Heart right ventricle (tissue), 16 donors: ENCODE data around the gene MOBP. TPM values are rescaled to one million over a fixed set of nuclear protein-coding genes. Genes with fewer than 3 reads are reported as not detected.
"Not testable (repeated sequence)": the region's sequence is repeated elsewhere in the genome, so short reads cannot be mapped to it uniquely, and the experiment has no call there.

Source experiments
- ATAC-seq, 8 donors: fragments of 200-7000 bp; cut with Tn5 transposase; one replicate each; pipeline ENCODE4 v1.9.1; 2020; ENCODE audit warnings: mild to moderate bottlenecking in 8 of 8, moderate library complexity in 8 of 8, moderate number of reproducible peaks in 1 of 8
- DNase-seq, 2 donors: peaks; one replicate each; pipeline ENCODE4 v3.0.0-alpha.2; 2020
- H3K27ac ChIP-seq, 10 donors: fragments of 200-600 bp; sonication (generic) in 2 of 10; one replicate each; pipeline versions ENCODE4 v1.5.0 to v1.8.0; 2020 to 2022; ENCODE audit warnings: mild to moderate bottlenecking in 3 of 10
- H3K27me3 ChIP-seq, 7 donors: fragments of 200-600 bp; one replicate each; pipeline ENCODE4 v1.8.0; 2021 to 2022; ENCODE audit warnings: mild to moderate bottlenecking in 2 of 7
- H3K36me3 ChIP-seq, 9 donors: fragments of 200-600 bp; sonication (generic) in 1 of 9; one replicate each; pipeline versions ENCODE4 v1.5.0 to v1.8.0; 2020 to 2022; ENCODE audit warnings: mild to moderate bottlenecking in 2 of 9
- H3K4me1 ChIP-seq, 9 donors: fragments of 200-600 bp; sonication (generic) in 1 of 9; one replicate each; pipeline versions ENCODE4 v1.5.0 to v1.8.0; 2020 to 2022; ENCODE audit warnings: mild to moderate bottlenecking in 4 of 9
- H3K4me3 ChIP-seq, 10 donors: fragments of 200-600 bp; sonication (generic) in 2 of 10; one replicate each; pipeline versions ENCODE4 v1.5.0 to v1.8.0; 2020 to 2022; ENCODE audit warnings: mild to moderate bottlenecking in 7 of 10, moderate library complexity in 2 of 10
- H3K9me3 ChIP-seq, 11 donors: fragments of 200-600 bp in 10 of 11; sonication (generic) in 2 of 11; one replicate each; pipeline versions ENCODE4 v1.5.0 to v1.8.0; 2013 to 2022; ENCODE audit warnings: mild to moderate bottlenecking in 2 of 11, control low read depth in 1 of 11, moderate library complexity in 1 of 11
- WGBS, 2 donors: extraction: QIAGEN DNeasy Blood & Tissue Kit; methylation state at CpG; one replicate each; pipeline ENCODE4 v1.1.7; 2013; ENCODE audit warnings: inconsistent platforms in 1 of 2; 5-methylcytosine and 5-hydroxymethylcytosine counted together
- intact Hi-C, 10 donors: fragments of 100-400 bp; cut with DNase I; formaldehyde crosslinking; loops; one replicate each; pipeline versions ENCODE4 v1.11.1 to v1.14.2; 2022
- polyA plus RNA-seq, 2 donors: library from polyadenylated mRNA; stranded (reverse); fragments of 200-250 nt; gene quantifications; one replicate each; pipeline ENCODE4 v1.2.3, GENCODE V29; 2013
- total RNA-seq, 10 donors: library from RNA; stranded (reverse); fragmentation: NEBNext Ultra II Directional in 3 of 10; extraction: Animal tissue kit (Norgen Biotek cat#: 25700) in 3 of 10; gene quantifications; one replicate each; pipeline versions ENCODE4 v1.2.1 to v1.2.4, GENCODE V29; 2021 to 2023
- TF ChIP-seq, protein P1 (sequence below), 9 donors: fragments of 200-600 bp; sonication (generic) in 2 of 9; IDR thresholded peaks; one replicate each; pipeline versions ENCODE4 v1.5.0 to v1.8.0; 2021 to 2022; ENCODE audit warnings: antibody characterized with exemption in 9 of 9, mild to moderate bottlenecking in 5 of 9, moderate library complexity in 1 of 9
- donor health status: Arrhythmogenic right ventricular cardiomyopathy.
- donor health status: ischemic (EF 13 %, LVEDD 7.1; RV severe dilation, severe dysfunction).
- donor health status: healthy with polysubstance abuse.
- donor health status: DM: no; HTN: yes; CAD: no.
- donor health status: DM: no; HTN: no; CAD: no.
- donor health status: ischemic (EF 25% LVEDD 6.9; RV normal size, moderate dysfunction).
- donor health status: ischemic (EF 25% LVEDD 5.7; RV mildly dilated, moderate dysfunction).
- donor health status: healthy.
- donor health status: DM: yes; HTN: yes; CAD: no.
- donor health status: Ischemic cardiomyopathy.
- donor health status: ischemic (EF 35%, LVEDD 5.7; RV mildly dilated, moderate dysfunction).
- donor health status: nonischemic (EF 11% LVEDD 7.7; RV severe dilation, severe dysfunction).
- donor health status: DM: yes; HTN: yes; CAD: no.
- donor health status: PGD.
- donor health status: ischemic (EF 29% LVEDD 5.4; RV normal size, mild dysfunction).
- donor health status: nonischemic (EF 23%, LVEDD 6.1; RV moderate dilation, normal function).

MOBP gene
- total and polyA plus RNA-seq, 12 donors, result 0.01 to 0.59 (median 0.11) TPM; not detected in 7

DNA sequence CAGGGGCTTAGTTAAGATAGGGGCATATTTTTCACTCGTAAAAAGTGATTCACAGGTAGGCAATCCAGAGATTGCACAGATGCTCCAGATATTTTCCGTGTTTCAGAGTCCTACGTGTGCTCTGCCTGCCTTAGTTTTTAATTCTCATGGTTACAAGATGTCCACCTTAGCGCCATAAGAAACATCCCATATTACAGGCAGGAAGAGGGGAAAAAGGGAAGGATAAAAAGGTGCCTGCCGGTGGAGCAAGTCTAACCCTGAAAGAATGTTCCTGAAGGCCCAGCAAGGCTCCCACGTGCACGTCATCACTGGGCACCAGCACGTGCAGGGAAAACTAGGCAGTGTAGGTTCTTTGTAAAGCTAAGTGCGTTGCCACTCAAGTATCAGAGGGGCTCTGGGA, 10.1 kb upstream of the MOBP start:
- Histone ChIP-seq H3K4me3 (no peak overlapping the region), H3K27me3 (peaks cover 0 to 32% (median 5%) of the 10 kb centered on the region in 7 donors), H3K4me1 (no peaks in the 10 kb centered on the region), H3K9me3 (no peaks in the 10 kb centered on the region), H3K27ac (no peak overlapping the region), H3K36me3 (no peaks in the 10 kb centered on the region)
- ATAC-seq, result no peak
- TF ChIP-seq, protein P1, sequence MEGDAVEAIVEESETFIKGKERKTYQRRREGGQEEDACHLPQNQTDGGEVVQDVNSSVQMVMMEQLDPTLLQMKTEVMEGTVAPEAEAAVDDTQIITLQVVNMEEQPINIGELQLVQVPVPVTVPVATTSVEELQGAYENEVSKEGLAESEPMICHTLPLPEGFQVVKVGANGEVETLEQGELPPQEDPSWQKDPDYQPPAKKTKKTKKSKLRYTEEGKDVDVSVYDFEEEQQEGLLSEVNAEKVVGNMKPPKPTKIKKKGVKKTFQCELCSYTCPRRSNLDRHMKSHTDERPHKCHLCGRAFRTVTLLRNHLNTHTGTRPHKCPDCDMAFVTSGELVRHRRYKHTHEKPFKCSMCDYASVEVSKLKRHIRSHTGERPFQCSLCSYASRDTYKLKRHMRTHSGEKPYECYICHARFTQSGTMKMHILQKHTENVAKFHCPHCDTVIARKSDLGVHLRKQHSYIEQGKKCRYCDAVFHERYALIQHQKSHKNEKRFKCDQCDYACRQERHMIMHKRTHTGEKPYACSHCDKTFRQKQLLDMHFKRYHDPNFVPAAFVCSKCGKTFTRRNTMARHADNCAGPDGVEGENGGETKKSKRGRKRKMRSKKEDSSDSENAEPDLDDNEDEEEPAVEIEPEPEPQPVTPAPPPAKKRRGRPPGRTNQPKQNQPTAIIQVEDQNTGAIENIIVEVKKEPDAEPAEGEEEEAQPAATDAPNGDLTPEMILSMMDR (IDR thresholded peaks at IDR 0.05), result no peak
- no peak for DNase-seq
- 81 to 84% methylated on average over 9 of the region's 9 CpGs for WGBS, 2 donors
- intact Hi-C loops, result no loop called here

DNA sequence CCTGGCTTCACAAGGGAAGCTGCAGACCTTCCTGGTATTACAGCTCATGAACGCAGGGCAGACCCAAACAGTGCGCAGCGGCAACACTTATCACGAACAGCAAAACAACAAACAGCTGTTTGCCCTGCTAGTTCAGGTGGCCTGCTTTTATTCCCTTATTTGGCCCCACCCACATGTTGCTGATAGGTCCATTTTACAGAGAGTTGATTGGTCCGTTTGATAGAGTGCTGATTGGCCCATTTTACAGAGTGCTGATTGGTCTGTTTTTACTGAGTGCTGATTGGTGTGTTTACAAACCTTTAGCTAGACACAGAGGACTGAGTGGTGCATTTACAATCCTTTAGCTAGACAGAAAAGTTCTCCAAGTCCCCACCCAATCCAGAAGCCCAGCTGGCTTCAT, 8.9 kb upstream of the MOBP start:
- H3K36me3 ChIP-seq, intact Hi-C loops, H3K4me1 ChIP-seq, H3K9me3 ChIP-seq, DNase-seq, H3K4me3 ChIP-seq, H3K27ac ChIP-seq, ATAC-seq: not testable (repeated sequence)
- WGBS, 2 donors, result 80 to 92% methylated on average over 5 of the region's 5 CpGs
- peaks cover 0 to 32% (median 5%) of the 10 kb centered on the region in 7 donors for H3K27me3 ChIP-seq

DNA sequence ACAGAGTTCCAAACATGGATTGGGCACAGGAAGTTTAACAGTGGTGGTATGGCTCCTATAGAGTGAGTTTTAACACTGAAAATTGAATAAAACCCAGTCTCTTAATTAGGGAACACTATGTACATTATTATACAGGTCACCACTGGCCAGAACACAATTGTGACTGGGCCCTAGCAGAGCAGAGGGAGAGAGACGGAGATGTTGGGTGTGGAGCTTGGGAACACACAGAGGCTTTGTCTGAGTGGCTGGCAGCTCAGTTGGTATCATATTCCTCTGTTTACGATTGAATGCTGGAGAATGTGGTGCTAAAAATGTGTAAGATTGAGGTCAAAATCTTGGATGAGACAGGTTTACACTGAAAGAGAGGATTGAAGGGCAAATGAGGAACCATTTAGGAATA, 6.8 kb upstream of the MOBP start:
- TF ChIP-seq, protein P1 (IDR thresholded peaks at IDR 0.05), result no peak
- DNase-seq (no peak), ATAC-seq (no peak)
- Histone ChIP-seq H3K36me3 (no peaks in the 10 kb centered on the region), H3K27ac (no peak overlapping the region), H3K9me3 (no peaks in the 10 kb centered on the region), H3K27me3 (peaks cover 0 to 24% (median 4%) of the 10 kb centered on the region in 7 donors), H3K4me3 (no peak overlapping the region), H3K4me1 (no peaks in the 10 kb centered on the region)
- 65 to 66% methylated on average over 2 of the region's 2 CpGs for WGBS, 2 donors
- intact Hi-C loops, result no loop called here

DNA sequence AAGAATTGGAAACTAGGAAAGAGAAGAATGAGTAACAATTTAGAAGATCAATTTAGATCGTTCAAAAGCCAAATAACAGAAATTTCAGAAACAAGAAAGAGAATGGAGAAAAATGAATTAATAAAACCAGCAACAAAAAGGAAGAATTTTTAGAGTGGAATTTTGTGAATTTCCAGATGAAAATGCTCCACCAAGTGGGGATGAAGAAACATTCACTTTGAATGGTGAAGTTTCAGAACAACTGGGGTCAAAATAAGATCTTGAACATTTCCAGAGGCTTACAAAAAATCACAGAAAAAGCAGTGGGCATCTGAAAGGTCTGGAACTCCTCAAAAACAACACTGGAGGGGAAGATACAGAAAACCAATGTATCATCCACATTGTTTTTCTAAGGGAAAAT, 4.2 kb upstream of the MOBP start:
- H3K27ac ChIP-seq, result no peak overlapping the region
- H3K4me3 ChIP-seq, result no peak overlapping the region
- no peaks in the 10 kb centered on the region for H3K4me1 ChIP-seq
- ATAC-seq (no peak), DNase-seq (no peak)
- 0 to 45% methylated on average over 1 of the region's 1 CpG for WGBS, 2 donors
- intact Hi-C loops, result no loop called here
- TF ChIP-seq, protein P1 (IDR thresholded peaks at IDR 0.05), result no peak
- H3K9me3 ChIP-seq, result no peaks in the 10 kb centered on the region
- peaks cover 0 to 10% (median 3%) of the 10 kb centered on the region in 7 donors for H3K27me3 ChIP-seq
- H3K36me3 ChIP-seq, result no peaks in the 10 kb centered on the region

DNA sequence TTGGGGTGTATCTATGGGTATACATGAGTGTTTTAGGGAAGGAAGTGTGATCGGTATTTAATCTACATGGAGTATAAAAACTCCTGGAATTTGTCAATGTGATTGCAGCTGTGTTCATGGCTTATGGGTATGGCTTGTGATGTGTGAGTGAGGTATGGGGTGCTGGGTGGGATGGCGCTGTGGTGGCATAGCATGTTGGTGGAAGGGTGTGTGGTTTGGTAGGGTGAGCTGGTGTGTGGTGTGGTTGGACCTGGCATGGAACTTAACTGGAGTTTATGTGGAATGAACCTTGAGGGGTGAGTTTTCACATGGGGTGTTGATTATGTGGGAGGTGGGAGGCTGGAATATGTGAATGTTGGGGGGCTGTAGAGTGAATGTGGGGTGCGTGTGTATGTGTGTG, 492 bp upstream of the MOBP start:
- H3K36me3 ChIP-seq, result no peaks in the 10 kb centered on the region
- intact Hi-C loops, result no loop called here
- H3K9me3 ChIP-seq, result no peaks in the 10 kb centered on the region
- no peaks in the 10 kb centered on the region for H3K4me1 ChIP-seq
- 90 to 93% methylated on average over 3 of the region's 3 CpGs for WGBS, 2 donors
- peaks cover 0 to 9% (median 0%) of the 10 kb centered on the region in 7 donors for H3K27me3 ChIP-seq
- TF ChIP-seq, protein P1 (IDR thresholded peaks at IDR 0.05), result no peak
- no peak overlapping the region for H3K27ac ChIP-seq
- DNase-seq, result no peak
- ATAC-seq, result no peak
- H3K4me3 ChIP-seq, result no peak overlapping the region
